Measurements from ENCODE around the gene OGG1. TPM values are rescaled to one million over a fixed set of nuclear protein-coding genes. Genes with fewer than 3 reads are reported as not detected.

The OGG1 gene
- total RNA-seq, 1 experiment from 2014 or later = 15.3 TPM

- no peaks in the 10 kb centered on the region for H3K27me3 Mint-ChIP-seq (ENCODE audit: insufficient read depth, unreplicated experiment)
- peak within 1 kb of the TSS; percentile 98 for H3K27ac Mint-ChIP-seq (ENCODE audit: low read depth, unreplicated experiment)
- DNase-seq (ENCODE audit: unreplicated experiment) = peak; percentile 99
- BruUV-seq (replicated peaks) = no TSS peak
- peaks cover 33% of the 10 kb centered on the region for H3K36me3 Mint-ChIP-seq (ENCODE audit: insufficient read depth, unreplicated experiment)
- TF ChIP-seq, protein P1, sequence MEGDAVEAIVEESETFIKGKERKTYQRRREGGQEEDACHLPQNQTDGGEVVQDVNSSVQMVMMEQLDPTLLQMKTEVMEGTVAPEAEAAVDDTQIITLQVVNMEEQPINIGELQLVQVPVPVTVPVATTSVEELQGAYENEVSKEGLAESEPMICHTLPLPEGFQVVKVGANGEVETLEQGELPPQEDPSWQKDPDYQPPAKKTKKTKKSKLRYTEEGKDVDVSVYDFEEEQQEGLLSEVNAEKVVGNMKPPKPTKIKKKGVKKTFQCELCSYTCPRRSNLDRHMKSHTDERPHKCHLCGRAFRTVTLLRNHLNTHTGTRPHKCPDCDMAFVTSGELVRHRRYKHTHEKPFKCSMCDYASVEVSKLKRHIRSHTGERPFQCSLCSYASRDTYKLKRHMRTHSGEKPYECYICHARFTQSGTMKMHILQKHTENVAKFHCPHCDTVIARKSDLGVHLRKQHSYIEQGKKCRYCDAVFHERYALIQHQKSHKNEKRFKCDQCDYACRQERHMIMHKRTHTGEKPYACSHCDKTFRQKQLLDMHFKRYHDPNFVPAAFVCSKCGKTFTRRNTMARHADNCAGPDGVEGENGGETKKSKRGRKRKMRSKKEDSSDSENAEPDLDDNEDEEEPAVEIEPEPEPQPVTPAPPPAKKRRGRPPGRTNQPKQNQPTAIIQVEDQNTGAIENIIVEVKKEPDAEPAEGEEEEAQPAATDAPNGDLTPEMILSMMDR (IDR thresholded peaks at IDR 0.05; ENCODE audit: unreplicated experiment) = no peak
- intact Hi-C loops (cut with micrococcal nuclease) = no loop called here
- peak within 1 kb of the TSS; percentile 76 for H3K4me3 Mint-ChIP-seq (ENCODE audit: unreplicated experiment)
- ChIA-PET POLR2A (interaction anchor here (0.6 to 3.8 kb wide), 16 partner anchors 8 to 369 kb away, joined by 3 to 41 read pairs (median 4); partner anchors contain the start of genes ARPC4, MTMR14, OGG1 and TADA3), CTCF (interaction anchor here (0.6 to 2.6 kb wide), 6 partner anchors 8 to 378 kb away, joined by 3 to 12 read pairs (median 4); no protein-coding TSS in a partner anchor)
- no peaks in the 10 kb centered on the region for H3K9me3 Mint-ChIP-seq (ENCODE audit: unreplicated experiment)
- peaks cover 35% of the 10 kb centered on the region for H3K4me1 Mint-ChIP-seq (ENCODE audit: insufficient read depth, unreplicated experiment)
Observed at GRCh38 chr3:9731206-9732079, 18.3 kb upstream of the OGG1 start, which contains the start of gene BRPF1. TSS of gene BRPF1 (plus strand) at chr3:9731735. CDS start at chr3:9734141, 2,406 bp downstream.

DNA sequence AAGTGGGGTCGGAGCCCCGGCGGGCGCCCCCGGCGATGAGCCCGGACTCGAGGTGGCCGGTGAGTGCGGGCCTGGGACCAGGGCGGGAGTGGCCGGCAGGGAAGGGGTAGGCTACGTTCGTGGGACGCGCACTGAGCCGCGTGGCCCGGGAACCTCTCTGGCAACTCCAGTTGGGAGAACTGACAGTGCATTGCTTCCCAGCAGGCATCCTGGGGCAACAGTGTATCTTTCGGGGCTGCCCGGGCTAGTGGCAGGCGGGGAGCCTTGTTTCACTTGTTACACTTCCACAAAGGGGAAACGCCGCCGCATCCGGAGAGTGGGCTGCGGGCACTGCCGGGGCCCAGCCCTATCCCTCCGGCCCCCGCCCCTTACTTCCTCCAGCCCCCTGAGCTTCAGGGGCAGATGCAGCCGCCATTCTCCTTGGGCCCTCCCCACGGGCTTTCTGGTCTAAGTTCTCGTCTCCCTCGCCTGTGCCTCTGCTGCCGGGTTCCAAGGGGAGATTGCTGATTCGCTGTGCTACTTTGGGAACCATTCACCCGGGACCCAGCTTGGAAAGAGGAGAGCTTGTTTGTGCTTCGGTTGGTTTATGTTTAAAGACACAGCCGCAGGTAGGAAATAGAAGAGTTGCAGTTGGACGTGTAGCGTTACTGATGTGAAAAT is 17.5 kb upstream of the OGG1 start:
- Mint-ChIP-seq H3K4me3 (ENCODE audit: unreplicated experiment) (peak overlapping the region; percentile 76), H3K9me3 (ENCODE audit: unreplicated experiment) (no peaks in the 10 kb centered on the region), H3K27ac (ENCODE audit: low read depth, unreplicated experiment) (peak overlapping the region; percentile 98), H3K27me3 (ENCODE audit: insufficient read depth, unreplicated experiment) (no peaks in the 10 kb centered on the region), H3K36me3 (ENCODE audit: insufficient read depth, unreplicated experiment) (peaks cover 36% of the 10 kb centered on the region), H3K4me1 (ENCODE audit: insufficient read depth, unreplicated experiment) (peaks cover 34% of the 10 kb centered on the region)
- POLR2A ChIA-PET = interaction anchor here (0.6 to 3.8 kb wide), 14 partner anchors 16 to 369 kb away, joined by 3 to 41 read pairs (median 4); partner anchors contain the start of genes ARPC4, MTMR14, OGG1 and TADA3
- intact Hi-C loops (cut with micrococcal nuclease) = no loop called here
- CTCF ChIA-PET = interaction anchor here (0.5 to 2.6 kb wide), 15 partner anchors 9 to 379 kb away, joined by 3 to 13 read pairs (median 4); partner anchors contain the start of genes CAMK1, FANCD2, JAGN1 and OGG1
- BruUV-seq (replicated peaks) = TSS peak; percentile 28
- TF ChIP-seq, protein P1 (IDR thresholded peaks at IDR 0.05; ENCODE audit: unreplicated experiment) = no peak
- DNase-seq (ENCODE audit: unreplicated experiment) = no peak

DNA sequence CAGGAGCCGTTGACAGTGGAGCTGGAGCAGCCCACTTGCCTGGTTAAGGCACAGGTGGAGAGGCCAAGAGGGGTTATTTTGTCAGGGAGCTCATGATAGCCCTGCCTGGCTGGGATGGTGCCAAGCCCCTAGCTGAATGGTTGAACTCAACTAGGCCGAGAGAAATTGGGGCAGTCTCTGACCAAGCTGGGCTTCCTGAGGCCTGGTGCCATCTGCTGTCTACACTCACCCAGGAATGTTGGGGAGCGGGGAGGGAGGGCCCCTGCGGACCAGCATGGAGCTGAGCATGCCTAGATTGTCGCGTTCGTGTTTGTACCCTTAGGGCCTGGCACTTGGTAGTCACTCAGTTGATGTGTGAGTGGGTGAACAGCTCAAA is 17.0 kb upstream of the OGG1 start:
- Mint-ChIP-seq H3K9me3 (ENCODE audit: unreplicated experiment) (no peaks in the 10 kb centered on the region), H3K4me1 (ENCODE audit: insufficient read depth, unreplicated experiment) (peaks cover 29% of the 10 kb centered on the region), H3K27me3 (ENCODE audit: insufficient read depth, unreplicated experiment) (no peaks in the 10 kb centered on the region), H3K36me3 (ENCODE audit: insufficient read depth, unreplicated experiment) (peaks cover 36% of the 10 kb centered on the region), H3K27ac (ENCODE audit: low read depth, unreplicated experiment) (peak overlapping the region; percentile 98), H3K4me3 (ENCODE audit: unreplicated experiment) (peak overlapping the region; percentile 76)
- ChIA-PET POLR2A (interaction anchor here (0.6 to 3.8 kb wide), 10 partner anchors 17 to 336 kb away, joined by 3 to 40 read pairs (median 3); partner anchors contain the start of genes ARPC4, MTMR14, OGG1 and TADA3), CTCF (interaction anchor here (0.5 to 2.6 kb wide), 17 partner anchors 10 to 515 kb away, joined by 3 to 13 read pairs (median 4); partner anchors contain the start of genes ARPC4, CAMK1, FANCD2 and JAGN1)
- BruUV-seq (replicated peaks) = no TSS peak
- TF ChIP-seq, protein P1 (IDR thresholded peaks at IDR 0.05; ENCODE audit: unreplicated experiment) = no peak
- DNase-seq (ENCODE audit: unreplicated experiment) = peak; percentile 11
- intact Hi-C loops (cut with micrococcal nuclease) = no loop called here
